ENCODE results near the gene SGK1.

DNA sequence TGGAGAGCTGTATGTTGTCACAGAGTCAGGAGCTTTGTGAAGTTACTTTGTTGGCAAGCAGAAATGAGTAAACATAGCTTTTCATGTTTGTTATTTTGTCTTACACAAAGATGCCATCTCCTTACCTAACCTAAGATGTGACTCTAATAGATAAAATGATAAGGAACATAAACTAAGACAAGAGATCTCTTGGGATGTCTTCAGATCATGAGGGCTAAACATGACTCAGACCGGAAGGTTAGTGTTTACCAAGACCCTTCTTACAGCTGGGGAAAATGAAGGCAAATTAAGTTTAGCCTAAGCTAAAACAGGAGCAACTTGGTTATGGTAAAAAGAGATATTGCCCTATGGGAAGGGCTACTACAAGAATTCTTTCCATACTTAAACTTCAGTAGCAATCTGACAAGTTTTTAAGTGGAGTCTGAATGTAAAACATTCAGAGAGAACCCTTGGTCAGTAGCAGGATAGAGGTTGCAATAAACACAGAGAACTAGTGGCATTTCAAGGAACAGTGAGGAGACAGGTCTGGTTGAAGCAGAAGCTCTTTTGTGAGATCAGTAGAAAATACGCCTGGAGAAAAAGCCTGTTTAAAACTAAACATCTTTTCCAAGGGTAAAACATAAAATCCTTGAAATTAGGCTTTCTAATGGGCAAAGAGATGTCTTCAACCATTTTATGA lies 29.9 kb downstream of the SGK1 start:
- TF ChIP-seq, protein P1, sequence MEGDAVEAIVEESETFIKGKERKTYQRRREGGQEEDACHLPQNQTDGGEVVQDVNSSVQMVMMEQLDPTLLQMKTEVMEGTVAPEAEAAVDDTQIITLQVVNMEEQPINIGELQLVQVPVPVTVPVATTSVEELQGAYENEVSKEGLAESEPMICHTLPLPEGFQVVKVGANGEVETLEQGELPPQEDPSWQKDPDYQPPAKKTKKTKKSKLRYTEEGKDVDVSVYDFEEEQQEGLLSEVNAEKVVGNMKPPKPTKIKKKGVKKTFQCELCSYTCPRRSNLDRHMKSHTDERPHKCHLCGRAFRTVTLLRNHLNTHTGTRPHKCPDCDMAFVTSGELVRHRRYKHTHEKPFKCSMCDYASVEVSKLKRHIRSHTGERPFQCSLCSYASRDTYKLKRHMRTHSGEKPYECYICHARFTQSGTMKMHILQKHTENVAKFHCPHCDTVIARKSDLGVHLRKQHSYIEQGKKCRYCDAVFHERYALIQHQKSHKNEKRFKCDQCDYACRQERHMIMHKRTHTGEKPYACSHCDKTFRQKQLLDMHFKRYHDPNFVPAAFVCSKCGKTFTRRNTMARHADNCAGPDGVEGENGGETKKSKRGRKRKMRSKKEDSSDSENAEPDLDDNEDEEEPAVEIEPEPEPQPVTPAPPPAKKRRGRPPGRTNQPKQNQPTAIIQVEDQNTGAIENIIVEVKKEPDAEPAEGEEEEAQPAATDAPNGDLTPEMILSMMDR (IDR thresholded peaks at IDR 0.05), result no peak
- no peak for TF ChIP-seq EZH2 (IDR thresholded peaks at IDR 0.05)
